Lower lobe of right lung (tissue), 2 donors: ENCODE results near the gene PRAMEF20. TPM values are rescaled to one million over a fixed set of nuclear protein-coding genes. Genes with fewer than 3 reads are reported as not detected.

ENCODE experiments used
- ATAC-seq, 2 donors: fragments of 200-7000 bp; cut with Tn5 transposase; one replicate each; pipeline ENCODE4 v1.9.1; 2020 to 2022; ENCODE audit warnings: mild to moderate bottlenecking in 2 of 2, moderate library complexity in 2 of 2
- DNase-seq: peaks from one replicate; pipeline ENCODE4 v3.0.0-alpha.2; 2020
- H3K27ac ChIP-seq: fragments of 200-600 bp; one replicate; pipeline ENCODE4 v1.8.0; 2022
- H3K27me3 ChIP-seq: fragments of 200-600 bp; one replicate; pipeline ENCODE4 v1.8.0; 2022; ENCODE audit warnings: low read depth
- H3K36me3 ChIP-seq: fragments of 200-600 bp; one replicate; pipeline ENCODE4 v1.8.0; 2022; ENCODE audit warnings: mild to moderate bottlenecking
- H3K4me1 ChIP-seq: fragments of 200-600 bp; one replicate; pipeline ENCODE4 v1.8.0; 2022
- H3K4me3 ChIP-seq: fragments of 200-600 bp; one replicate; pipeline ENCODE4 v1.8.0; 2022; ENCODE audit warnings: mild to moderate bottlenecking
- H3K9me3 ChIP-seq: fragments of 200-600 bp; one replicate; pipeline ENCODE4 v1.8.0; 2022
- intact Hi-C: fragments of 100-400 bp; cut with DNase I; formaldehyde crosslinking; loops from one replicate; pipeline ENCODE4 v1.11.0; 2022
- total RNA-seq: library from RNA; stranded (reverse); fragmentation: NEBNext Ultra II Directional; extraction: Animal tissue kit (Norgen Biotek cat#: 25700); gene quantifications from one replicate; pipeline ENCODE4 v1.2.1, GENCODE V29; 2021
- TF ChIP-seq, protein P1 (sequence below): fragments of 200-600 bp; IDR thresholded peaks from one replicate; pipeline ENCODE4 v1.8.0; 2022; ENCODE audit warnings: antibody characterized with exemption, mild to moderate bottlenecking
- donor health status: DM: no; HTN: yes; CAD: no; lungs with severe emphysema.

PRAMEF20 gene
- total RNA-seq, 1 donor from 2014 or later = not detected

DNA sequence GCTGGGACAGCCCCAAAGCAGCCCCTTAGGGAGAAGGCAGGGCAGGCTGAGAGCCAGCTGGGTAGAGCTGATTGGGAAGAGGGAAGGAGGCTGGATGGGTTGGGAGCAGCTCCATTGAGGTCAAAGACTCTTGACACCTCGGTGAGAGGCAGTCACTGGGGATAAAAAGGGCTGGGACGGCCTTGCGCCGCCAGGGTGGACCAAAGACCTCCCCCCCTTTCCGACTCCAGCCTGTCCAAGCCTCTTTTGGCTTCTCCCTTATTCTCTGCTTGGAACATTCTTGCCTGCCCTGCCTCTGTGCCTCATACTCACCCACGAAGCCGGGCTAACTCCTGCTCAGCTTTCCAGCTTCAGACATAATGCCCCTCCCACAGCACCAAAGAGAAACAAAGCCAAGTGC is 52.4 kb downstream of the PRAMEF20 start:
- H3K27me3 ChIP-seq = peaks cover 6% of the 10 kb centered on the region
- no peaks in the 10 kb centered on the region for H3K36me3 ChIP-seq
- ATAC-seq (no peak), DNase-seq (no peak)
- no peaks in the 10 kb centered on the region for H3K4me1 ChIP-seq
- intact Hi-C loops = no loop called here
- no peak overlapping the region for H3K4me3 ChIP-seq
- TF ChIP-seq, protein P1, sequence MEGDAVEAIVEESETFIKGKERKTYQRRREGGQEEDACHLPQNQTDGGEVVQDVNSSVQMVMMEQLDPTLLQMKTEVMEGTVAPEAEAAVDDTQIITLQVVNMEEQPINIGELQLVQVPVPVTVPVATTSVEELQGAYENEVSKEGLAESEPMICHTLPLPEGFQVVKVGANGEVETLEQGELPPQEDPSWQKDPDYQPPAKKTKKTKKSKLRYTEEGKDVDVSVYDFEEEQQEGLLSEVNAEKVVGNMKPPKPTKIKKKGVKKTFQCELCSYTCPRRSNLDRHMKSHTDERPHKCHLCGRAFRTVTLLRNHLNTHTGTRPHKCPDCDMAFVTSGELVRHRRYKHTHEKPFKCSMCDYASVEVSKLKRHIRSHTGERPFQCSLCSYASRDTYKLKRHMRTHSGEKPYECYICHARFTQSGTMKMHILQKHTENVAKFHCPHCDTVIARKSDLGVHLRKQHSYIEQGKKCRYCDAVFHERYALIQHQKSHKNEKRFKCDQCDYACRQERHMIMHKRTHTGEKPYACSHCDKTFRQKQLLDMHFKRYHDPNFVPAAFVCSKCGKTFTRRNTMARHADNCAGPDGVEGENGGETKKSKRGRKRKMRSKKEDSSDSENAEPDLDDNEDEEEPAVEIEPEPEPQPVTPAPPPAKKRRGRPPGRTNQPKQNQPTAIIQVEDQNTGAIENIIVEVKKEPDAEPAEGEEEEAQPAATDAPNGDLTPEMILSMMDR = no peak
- H3K27ac ChIP-seq = no peak overlapping the region
- H3K9me3 ChIP-seq = no peaks in the 10 kb centered on the region

DNA sequence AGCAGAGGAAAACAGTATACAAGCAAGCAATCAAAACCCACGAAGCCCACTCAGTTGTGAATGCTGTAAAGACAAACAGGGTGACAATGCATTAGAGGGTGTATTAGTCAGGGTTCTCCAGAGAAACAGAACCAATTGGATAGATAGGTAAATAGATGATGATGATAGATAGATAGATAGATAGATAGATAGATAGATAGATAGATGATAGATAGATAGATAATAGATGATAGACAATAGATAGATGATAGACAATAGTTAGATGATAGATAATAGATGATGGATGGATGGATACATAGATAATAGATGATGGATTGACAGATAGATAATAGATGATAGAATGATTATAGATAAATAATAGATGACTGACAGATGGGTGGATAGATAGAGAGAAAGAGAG is 55.3 kb downstream of the PRAMEF20 start:
- Histone ChIP-seq H3K4me3 (no peak overlapping the region), H3K27me3 (peaks cover 6% of the 10 kb centered on the region), H3K36me3 (no peaks in the 10 kb centered on the region), H3K27ac (no peak overlapping the region), H3K9me3 (no peaks in the 10 kb centered on the region), H3K4me1 (no peaks in the 10 kb centered on the region)
- intact Hi-C loops = no loop called here
- no peak for ATAC-seq
- no peak for DNase-seq
- TF ChIP-seq, protein P1 = no peak

DNA sequence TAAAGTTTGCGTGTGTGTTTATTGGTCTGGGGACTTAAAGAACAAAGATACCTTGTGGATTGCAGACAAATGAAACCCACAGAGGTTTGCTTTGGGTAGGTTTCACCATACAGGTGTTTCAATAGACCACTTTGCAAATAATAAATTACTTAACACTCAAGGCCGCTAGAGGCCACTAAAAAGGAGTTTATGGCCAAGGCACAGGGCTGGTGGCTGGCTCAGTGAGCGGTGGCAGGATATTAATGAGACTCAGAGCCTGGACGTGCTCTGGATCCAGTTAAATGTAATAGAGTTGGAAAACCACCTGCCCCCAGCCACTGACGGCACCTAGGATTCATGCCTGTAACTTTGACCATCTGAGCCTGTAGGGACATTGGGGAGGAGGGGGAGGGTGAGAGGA is 59.1 kb downstream of the PRAMEF20 start:
- Histone ChIP-seq H3K27me3 (no peaks in the 10 kb centered on the region), H3K4me3 (no peak overlapping the region), H3K36me3 (no peaks in the 10 kb centered on the region), H3K27ac (no peak overlapping the region), H3K4me1 (no peaks in the 10 kb centered on the region), H3K9me3 (no peaks in the 10 kb centered on the region)
- intact Hi-C loops = no loop called here
- TF ChIP-seq, protein P1 = no peak
- no peak for ATAC-seq
- DNase-seq = no peak

Other genes starting within 250 kb of the PRAMEF20 start
- not detected for gene HNRNPCL4, start 244.8 kb upstream of the PRAMEF20 start, total RNA-seq
- not detected for gene PRAMEF9, start 238.6 kb upstream of the PRAMEF20 start, total RNA-seq
- not detected for gene PRAMEF13, start 209.0 kb upstream of the PRAMEF20 start, total RNA-seq
- gene PRAMEF18, start 184.3 kb upstream of the PRAMEF20 start, total RNA-seq = not detected
- not detected for gene PRAMEF5, start 156.3 kb upstream of the PRAMEF20 start, total RNA-seq
- gene PRAMEF8, start 125.3 kb upstream of the PRAMEF20 start, total RNA-seq = not detected
- gene PRAMEF33, start 106.9 kb upstream of the PRAMEF20 start, total RNA-seq = not detected
- gene PRAMEF15, start 94.9 kb upstream of the PRAMEF20 start, total RNA-seq = not detected
- gene PRAMEF14, start 63.3 kb upstream of the PRAMEF20 start, total RNA-seq = not detected
- not detected for gene PRAMEF19, start 38.5 kb upstream of the PRAMEF20 start, total RNA-seq
- not detected for gene PRAMEF17, start 20.8 kb upstream of the PRAMEF20 start, total RNA-seq
- gene LRRC38, start 103.6 kb downstream of the PRAMEF20 start, total RNA-seq = not detected
- 33.3 TPM for gene PDPN, start 173.4 kb downstream of the PRAMEF20 start, total RNA-seq